HepG2 (cell line): ENCODE data around the gene MYH15. TPM values are rescaled to one million over a fixed set of nuclear protein-coding genes. Genes with fewer than 3 reads are reported as not detected.

ENCODE experiments used
- ATAC-seq: fragments of 200-7000 bp; cut with Tn5 transposase; 3 replicates; pipeline ENCODE4 v1.9.1; 2020; ENCODE audit warnings: mild to moderate bottlenecking, moderate library complexity
- BruUV-seq: library from RNA; stranded (reverse); fragments of 400-500 nt; replicated peaks from 2 replicates; lab custom pipeline; 2021; lab: Mats Ljungman, UMichigan
- CTCF ChIA-PET: fragments of 300-600 bp; formaldehyde crosslinking; extraction: SDS; loops from one replicate; lab custom pipeline; 2021; ENCODE audit warnings: low total read pairs, inconsistent platforms, low intra/inter-chr PET ratio; lab: Yijun Ruan, JAX
- POLR2A ChIA-PET: fragments of 350-600 bp; sonication (Branson Sonifier 250); formaldehyde crosslinking; loops from one replicate; lab custom pipeline; 2020; ENCODE audit warnings: antibody characterized with exemption, inconsistent platforms; lab: Yijun Ruan, JAX
- DNase-seq: peaks from one replicate; pipeline ENCODE4 v3.0.0-alpha.2; 2015; ENCODE audit warnings: low spot score
- FAIRE-seq: peaks from 3 replicates; lab custom pipeline; 2011; peaks lifted over from hg19 to GRCh38; lab: Jason Lieb, UNC
- H2AFZ ChIP-seq: one replicate; pipeline ENCODE4 v1.6.1; 2011; ENCODE audit warnings: low read length, inconsistent platforms
- H3K27ac ChIP-seq: fragments of 300-600 bp; 3 replicates; pipeline ENCODE4 v1.8.0; 2011; ENCODE audit warnings: mixed run types, mild to moderate bottlenecking, mixed read lengths, low read length, inconsistent platforms; ENCODE audit not compliant: insufficient read depth; ENCODE audit errors: extremely low read length
- H3K27me3 ChIP-seq, 2 experiments: fragments of 200-600 bp in 1 of 2; 2 replicates in 1 of 2; 3 replicates in 1 of 2; pipeline versions ENCODE4 v1.6.0 to v1.8.0; 2011; ENCODE audit warnings: low read length in 2 of 2, mild to moderate bottlenecking in 2 of 2, moderate library complexity in 2 of 2, inconsistent platforms in 1 of 2; ENCODE audit not compliant: insufficient read depth in 2 of 2, control insufficient read depth in 1 of 2
- H3K36me3 ChIP-seq, 2 experiments: fragments of 200-600 bp in 1 of 2; replicated peaks in 1 of 2; 2 replicates in 1 of 2; 3 replicates in 1 of 2; pipeline versions ENCODE4 v1.5.1 to v1.8.0; 2011; ENCODE audit warnings: low read length in 2 of 2, inconsistent platforms in 1 of 2; ENCODE audit not compliant: insufficient read depth in 2 of 2, control insufficient read depth in 1 of 2
- H3K4me1 ChIP-seq: 2 replicates; pipeline ENCODE4 v1.5.1; 2012; ENCODE audit warnings: low read length, inconsistent platforms; ENCODE audit not compliant: insufficient read depth
- H3K4me2 ChIP-seq: 2 replicates; pipeline ENCODE4 v1.6.0; 2011; ENCODE audit warnings: low read depth, low read length, inconsistent platforms
- H3K4me3 ChIP-seq, 3 experiments: fragments of 200-600 bp in 1 of 3; sonication (generic), shearing (Covaris generic) in 1 of 3; replicated peaks in 1 of 3; 2 replicates each; pipeline ENCODE4 v1.5.1; 2011 to 2016; ENCODE audit warnings: low read length in 3 of 3, inconsistent platforms in 2 of 3, low read depth in 2 of 3, mild to moderate bottlenecking in 2 of 3, control low read depth in 1 of 3, mixed read lengths in 1 of 3; ENCODE audit not compliant: insufficient read depth in 1 of 3
- H3K79me2 ChIP-seq: one replicate; pipeline ENCODE4 v1.6.1; 2011; ENCODE audit warnings: low read length, inconsistent platforms; ENCODE audit not compliant: insufficient read depth
- H3K9ac ChIP-seq: 2 replicates; pipeline ENCODE4 v1.6.0; 2011; ENCODE audit warnings: mild to moderate bottlenecking, low read depth, low read length, inconsistent platforms; ENCODE audit not compliant: insufficient read depth
- H3K9me3 ChIP-seq: 2 replicates; pipeline ENCODE4 v1.5.1; 2012; ENCODE audit warnings: mild to moderate bottlenecking, low read length
- H4K20me1 ChIP-seq: 2 replicates; pipeline ENCODE4 v1.6.0; 2011; ENCODE audit warnings: inconsistent platforms, mild to moderate bottlenecking, low read length, moderate library complexity; ENCODE audit not compliant: insufficient read depth
- NR2C2 ChIP-seq: sonication (generic); formaldehyde crosslinking; IDR thresholded peaks from 2 replicates; pipeline ENCODE4 v1.4.0; 2020; ENCODE audit warnings: missing genetic modification reagents, mild to moderate bottlenecking, moderate library complexity, borderline replicate concordance
- PPARG ChIP-seq: conservative IDR thresholded peaks from 2 replicates; pipeline ENCODE4 v1.6.1; 2016; ENCODE audit warnings: missing biosample characterization, missing genetic modification reagents
- SMC3 ChIP-seq: IDR thresholded peaks from 2 replicates; pipeline ENCODE4 v1.6.1; 2011; ENCODE audit warnings: low read length, improper control_type of control experiment
- TBX2 ChIP-seq: sonication (generic); formaldehyde crosslinking; IDR thresholded peaks from 2 replicates; pipeline ENCODE4 v1.5.0; 2020; ENCODE audit warnings: missing genetic modification reagents, mild to moderate bottlenecking, borderline replicate concordance
- ZNF24 ChIP-seq: fragments of 450-650 bp; IDR thresholded peaks from 2 replicates; pipeline ENCODE4 v1.6.1; 2017; ENCODE audit warnings: antibody characterized with exemption, mild to moderate bottlenecking
- ZNF33A ChIP-seq: sonication (generic); formaldehyde crosslinking; IDR thresholded peaks from 2 replicates; pipeline ENCODE4 v1.5.1; 2020; ENCODE audit warnings: missing genetic modification reagents, mild to moderate bottlenecking, moderate library complexity, borderline replicate concordance
- ZNF431 ChIP-seq: sonication (generic); formaldehyde crosslinking; IDR thresholded peaks from 2 replicates; pipeline ENCODE4 v1.9.0; 2022; ENCODE audit warnings: missing genetic modification reagents, low read depth, mild to moderate bottlenecking, borderline replicate concordance
- ZNF674 ChIP-seq: sonication (generic); formaldehyde crosslinking; IDR thresholded peaks from 2 replicates; pipeline ENCODE4 v1.5.0; 2020; ENCODE audit warnings: low read depth, mild to moderate bottlenecking, missing genetic modification reagents
- WGBS: methylation state at CpG from one replicate; pipeline ENCODE4 v1.1.6; 2017; ENCODE audit warnings: low lambda C conversion rate; 5-methylcytosine and 5-hydroxymethylcytosine counted together
- in situ Hi-C: cut with HindIII; loops from 2 replicates; pipeline ENCODE4 v1.10.0; 2017; ENCODE audit warnings: low pct_unique_long_range_greater_than_20kb; ENCODE audit not compliant: extremely low pct_ligation_motif_present
- intact Hi-C: fragments of 100-400 bp; cut with micrococcal nuclease; formaldehyde crosslinking; loops from one replicate; pipeline ENCODE4 v1.10.0; 2022; ENCODE audit not compliant: unreplicated experiment
- polyA plus RNA-seq, 8 experiments: library from polyadenylated mRNA; depleted of rRNA in 3 of 8; stranded (reverse) in 7 of 8; unstranded in 1 of 8; fragments of >200 nt; fragmentation: Illumina TruSeq in 4 of 8; extraction: Trizol in 4 of 8; gene quantifications; 2 replicates each; pipeline versions ENCODE4 v1.2.1 to v1.2.3, GENCODE V29; 2011 to 2016; ENCODE audit warnings: low read depth in 4 of 8, missing spikeins in 1 of 8, mixed read lengths in 1 of 8; ENCODE audit not compliant: insufficient read depth in 1 of 8
- total RNA-seq, 5 experiments: library from RNA; depleted of rRNA; stranded (reverse); fragments of >200 nt; fragmentation: Illumina TruSeq; extraction: Trizol; gene quantifications; 2 replicates each; pipeline ENCODE4 v1.2.3, GENCODE V29; 2016; ENCODE audit warnings: low read depth in 1 of 5
- TF ChIP-seq, protein P1 (sequence below): IDR thresholded peaks from 2 replicates; pipeline ENCODE4 v1.6.1; 2016
- TF ChIP-seq, protein P2 (sequence below): sonication (generic); formaldehyde crosslinking; IDR thresholded peaks from 2 replicates; pipeline ENCODE4 v1.5.0; 2020; ENCODE audit warnings: missing genetic modification reagents
- TF ChIP-seq, protein P3 (sequence below): sonication (generic); formaldehyde crosslinking; IDR thresholded peaks from 2 replicates; pipeline ENCODE4 v1.4.0; 2020; ENCODE audit warnings: mild to moderate bottlenecking, missing genetic modification reagents, borderline replicate concordance
- TF ChIP-seq, protein P4 (sequence below): sonication (generic); formaldehyde crosslinking; IDR thresholded peaks from 2 replicates; pipeline ENCODE4 v1.5.0; 2020; ENCODE audit warnings: mild to moderate bottlenecking, missing genetic modification reagents, moderate library complexity
- TF ChIP-seq, protein P5 (sequence below): sonication (generic); formaldehyde crosslinking; IDR thresholded peaks from 2 replicates; pipeline ENCODE4 v1.4.0; 2020; ENCODE audit warnings: missing genetic modification reagents, mild to moderate bottlenecking, borderline replicate concordance

The MYH15 gene
- total and polyA plus RNA-seq, 2 of the 13 experiments (the other 11 are each of a cell fraction or from before 2014, with no cell fraction given) = 0.03 to 0.09 TPM

DNA sequence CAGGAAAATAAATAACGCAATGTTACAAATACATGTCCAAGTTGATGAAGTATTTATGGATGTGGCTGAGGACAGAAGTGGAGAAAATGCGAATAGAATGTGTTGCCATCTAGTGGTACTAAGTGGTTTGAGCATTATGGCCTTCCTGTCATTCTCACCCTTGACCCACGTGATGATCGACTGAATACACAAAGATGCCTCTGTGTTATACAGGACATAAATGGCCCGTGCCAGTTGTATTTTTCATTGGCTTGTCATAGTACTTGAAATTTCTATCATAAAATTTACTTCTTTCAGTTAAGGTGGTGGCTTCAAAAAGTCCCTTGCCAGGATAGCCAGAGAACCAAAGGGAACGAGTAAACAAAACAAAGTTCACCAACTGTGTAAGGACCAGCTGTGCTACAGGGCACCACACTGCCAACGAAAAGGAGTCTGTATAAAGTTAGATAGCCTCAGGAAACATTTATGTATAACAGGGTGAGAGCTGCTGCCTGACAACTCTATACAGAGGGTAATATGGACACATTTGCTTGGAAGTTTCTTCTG lies 103.7 kb downstream of the MYH15 start:
- intact Hi-C loops = loop anchor here (1.0 to 5.0 kb wide), 3 partner anchors 253 to 1172 kb away; no protein-coding TSS in a partner anchor
- Histone ChIP-seq H3K36me3 (no peaks in the 10 kb centered on the region), H3K27me3 (peaks cover 0 to 4% of the 10 kb centered on the region in 2 experiments; a peak in 2 of 5 replicates), H4K20me1 (no peaks in the 10 kb centered on the region), H3K79me2 (no peaks in the 10 kb centered on the region), H3K9me3 (no peaks in the 10 kb centered on the region), H3K4me1 (peaks cover 8% of the 10 kb centered on the region), H2AFZ (no peak overlapping the region), H3K4me2 (peak overlapping the region; percentile 18), H3K9ac (no peak overlapping the region), H3K4me3 (no peak overlapping the region), H3K27ac (no peak overlapping the region)
- no TSS peak for BruUV-seq
- ATAC-seq = peak; percentile 99
- WGBS = 1% methylated on average over 7 of the region's 7 CpGs
- FAIRE-seq = peak; percentile 95
- ChIA-PET POLR2A (no interaction called here), CTCF (interaction anchor here (1.9 kb wide), 1 partner anchor 253 kb away, joined by 14 read pairs; no protein-coding TSS in a partner anchor)
- peak; percentile 71 for DNase-seq
- in situ Hi-C loops = loop anchor here (5.0 to 10.0 kb wide), 2 partner anchors 254 to 472 kb away; no protein-coding TSS in a partner anchor
- TF ChIP-seq TBX2 (CRISPR knock-in tag) = no peak
- TF ChIP-seq ZNF674 (CRISPR knock-in tag) = no peak
- TF ChIP-seq ZNF24 = no peak
- no peak for TF ChIP-seq ZNF33A (CRISPR knock-in tag)
- TF ChIP-seq, protein P1, sequence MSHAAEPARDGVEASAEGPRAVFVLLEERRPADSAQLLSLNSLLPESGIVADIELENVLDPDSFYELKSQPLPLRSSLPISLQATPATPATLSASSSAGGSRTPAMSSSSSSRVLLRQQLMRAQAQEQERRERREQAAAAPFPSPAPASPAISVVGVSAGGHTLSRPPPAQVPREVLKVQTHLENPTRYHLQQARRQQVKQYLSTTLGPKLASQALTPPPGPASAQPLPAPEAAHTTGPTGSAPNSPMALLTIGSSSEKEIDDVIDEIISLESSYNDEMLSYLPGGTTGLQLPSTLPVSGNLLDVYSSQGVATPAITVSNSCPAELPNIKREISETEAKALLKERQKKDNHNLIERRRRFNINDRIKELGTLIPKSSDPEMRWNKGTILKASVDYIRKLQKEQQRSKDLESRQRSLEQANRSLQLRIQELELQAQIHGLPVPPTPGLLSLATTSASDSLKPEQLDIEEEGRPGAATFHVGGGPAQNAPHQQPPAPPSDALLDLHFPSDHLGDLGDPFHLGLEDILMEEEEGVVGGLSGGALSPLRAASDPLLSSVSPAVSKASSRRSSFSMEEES (CRISPR knock-in tag) = peak; percentile 54; the same call in 1 of the 2 replicates
- peak; percentile 61 for TF ChIP-seq SMC3
- TF ChIP-seq, protein P2, sequence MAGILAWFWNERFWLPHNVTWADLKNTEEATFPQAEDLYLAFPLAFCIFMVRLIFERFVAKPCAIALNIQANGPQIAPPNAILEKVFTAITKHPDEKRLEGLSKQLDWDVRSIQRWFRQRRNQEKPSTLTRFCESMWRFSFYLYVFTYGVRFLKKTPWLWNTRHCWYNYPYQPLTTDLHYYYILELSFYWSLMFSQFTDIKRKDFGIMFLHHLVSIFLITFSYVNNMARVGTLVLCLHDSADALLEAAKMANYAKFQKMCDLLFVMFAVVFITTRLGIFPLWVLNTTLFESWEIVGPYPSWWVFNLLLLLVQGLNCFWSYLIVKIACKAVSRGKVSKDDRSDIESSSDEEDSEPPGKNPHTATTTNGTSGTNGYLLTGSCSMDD (CRISPR knock-in tag) = no peak
- TF ChIP-seq, protein P3, sequence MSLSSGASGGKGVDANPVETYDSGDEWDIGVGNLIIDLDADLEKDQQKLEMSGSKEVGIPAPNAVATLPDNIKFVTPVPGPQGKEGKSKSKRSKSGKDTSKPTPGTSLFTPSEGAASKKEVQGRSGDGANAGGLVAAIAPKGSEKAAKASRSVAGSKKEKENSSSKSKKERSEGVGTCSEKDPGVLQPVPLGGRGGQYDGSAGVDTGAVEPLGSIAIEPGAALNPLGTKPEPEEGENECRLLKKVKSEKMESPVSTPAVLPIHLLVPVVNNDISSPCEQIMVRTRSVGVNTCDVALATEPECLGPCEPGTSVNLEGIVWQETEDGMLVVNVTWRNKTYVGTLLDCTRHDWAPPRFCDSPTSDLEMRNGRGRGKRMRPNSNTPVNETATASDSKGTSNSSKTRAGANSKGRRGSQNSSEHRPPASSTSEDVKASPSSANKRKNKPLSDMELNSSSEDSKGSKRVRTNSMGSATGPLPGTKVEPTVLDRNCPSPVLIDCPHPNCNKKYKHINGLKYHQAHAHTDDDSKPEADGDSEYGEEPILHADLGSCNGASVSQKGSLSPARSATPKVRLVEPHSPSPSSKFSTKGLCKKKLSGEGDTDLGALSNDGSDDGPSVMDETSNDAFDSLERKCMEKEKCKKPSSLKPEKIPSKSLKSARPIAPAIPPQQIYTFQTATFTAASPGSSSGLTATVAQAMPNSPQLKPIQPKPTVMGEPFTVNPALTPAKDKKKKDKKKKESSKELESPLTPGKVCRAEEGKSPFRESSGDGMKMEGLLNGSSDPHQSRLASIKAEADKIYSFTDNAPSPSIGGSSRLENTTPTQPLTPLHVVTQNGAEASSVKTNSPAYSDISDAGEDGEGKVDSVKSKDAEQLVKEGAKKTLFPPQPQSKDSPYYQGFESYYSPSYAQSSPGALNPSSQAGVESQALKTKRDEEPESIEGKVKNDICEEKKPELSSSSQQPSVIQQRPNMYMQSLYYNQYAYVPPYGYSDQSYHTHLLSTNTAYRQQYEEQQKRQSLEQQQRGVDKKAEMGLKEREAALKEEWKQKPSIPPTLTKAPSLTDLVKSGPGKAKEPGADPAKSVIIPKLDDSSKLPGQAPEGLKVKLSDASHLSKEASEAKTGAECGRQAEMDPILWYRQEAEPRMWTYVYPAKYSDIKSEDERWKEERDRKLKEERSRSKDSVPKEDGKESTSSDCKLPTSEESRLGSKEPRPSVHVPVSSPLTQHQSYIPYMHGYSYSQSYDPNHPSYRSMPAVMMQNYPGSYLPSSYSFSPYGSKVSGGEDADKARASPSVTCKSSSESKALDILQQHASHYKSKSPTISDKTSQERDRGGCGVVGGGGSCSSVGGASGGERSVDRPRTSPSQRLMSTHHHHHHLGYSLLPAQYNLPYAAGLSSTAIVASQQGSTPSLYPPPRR (CRISPR knock-in tag) = no peak
- TF ChIP-seq NR2C2 (CRISPR knock-in tag) = 0 out of 2 replicates have a peak, but pooled peaks have one; percentile 24
- peak; percentile 72 for TF ChIP-seq PPARG (CRISPR knock-in tag)
- TF ChIP-seq ZNF431 = no peak
- TF ChIP-seq, protein P4, sequence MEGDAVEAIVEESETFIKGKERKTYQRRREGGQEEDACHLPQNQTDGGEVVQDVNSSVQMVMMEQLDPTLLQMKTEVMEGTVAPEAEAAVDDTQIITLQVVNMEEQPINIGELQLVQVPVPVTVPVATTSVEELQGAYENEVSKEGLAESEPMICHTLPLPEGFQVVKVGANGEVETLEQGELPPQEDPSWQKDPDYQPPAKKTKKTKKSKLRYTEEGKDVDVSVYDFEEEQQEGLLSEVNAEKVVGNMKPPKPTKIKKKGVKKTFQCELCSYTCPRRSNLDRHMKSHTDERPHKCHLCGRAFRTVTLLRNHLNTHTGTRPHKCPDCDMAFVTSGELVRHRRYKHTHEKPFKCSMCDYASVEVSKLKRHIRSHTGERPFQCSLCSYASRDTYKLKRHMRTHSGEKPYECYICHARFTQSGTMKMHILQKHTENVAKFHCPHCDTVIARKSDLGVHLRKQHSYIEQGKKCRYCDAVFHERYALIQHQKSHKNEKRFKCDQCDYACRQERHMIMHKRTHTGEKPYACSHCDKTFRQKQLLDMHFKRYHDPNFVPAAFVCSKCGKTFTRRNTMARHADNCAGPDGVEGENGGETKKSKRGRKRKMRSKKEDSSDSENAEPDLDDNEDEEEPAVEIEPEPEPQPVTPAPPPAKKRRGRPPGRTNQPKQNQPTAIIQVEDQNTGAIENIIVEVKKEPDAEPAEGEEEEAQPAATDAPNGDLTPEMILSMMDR (CRISPR knock-in tag) = peak; percentile 82
- TF ChIP-seq, protein P5, sequence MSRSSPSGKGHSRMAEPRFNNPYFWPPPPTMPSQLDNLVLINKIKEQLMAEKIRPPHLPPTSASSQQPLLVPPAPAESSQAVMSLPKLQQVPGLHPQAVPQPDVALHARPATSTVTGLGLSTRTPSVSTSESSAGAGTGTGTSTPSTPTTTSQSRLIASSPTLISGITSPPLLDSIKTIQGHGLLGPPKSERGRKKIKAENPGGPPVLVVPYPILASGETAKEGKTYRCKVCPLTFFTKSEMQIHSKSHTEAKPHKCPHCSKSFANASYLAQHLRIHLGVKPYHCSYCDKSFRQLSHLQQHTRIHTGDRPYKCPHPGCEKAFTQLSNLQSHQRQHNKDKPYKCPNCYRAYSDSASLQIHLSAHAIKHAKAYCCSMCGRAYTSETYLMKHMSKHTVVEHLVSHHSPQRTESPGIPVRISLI = no peak
